Muscle layer of duodenum (tissue), 2 donors: ENCODE data around the gene LMF2.

Experiments
- H3K27ac ChIP-seq: one replicate; pipeline ENCODE4 v1.7.0; 2013; ENCODE audit warnings: mild to moderate bottlenecking, low read length
- H3K27me3 ChIP-seq: one replicate; pipeline ENCODE4 v1.7.0; 2013; ENCODE audit warnings: low read depth, mild to moderate bottlenecking, control low read depth, low read length
- H3K36me3 ChIP-seq, 2 donors: one replicate each; pipeline ENCODE4 v1.7.0; 2013; ENCODE audit warnings: low read length in 2 of 2, control low read depth in 1 of 2, mild to moderate bottlenecking in 1 of 2; ENCODE audit not compliant: insufficient read depth in 2 of 2, control insufficient read depth in 1 of 2
- H3K4me1 ChIP-seq, 2 donors: one replicate each; pipeline ENCODE4 v1.7.0; 2013; ENCODE audit warnings: low read length in 2 of 2, mild to moderate bottlenecking in 2 of 2, control low read depth in 1 of 2, moderate library complexity in 1 of 2; ENCODE audit not compliant: insufficient read depth in 2 of 2, control insufficient read depth in 1 of 2
- H3K4me3 ChIP-seq, 2 donors: one replicate each; pipeline ENCODE4 v1.7.0; 2013; ENCODE audit warnings: low read length in 2 of 2, low read depth in 1 of 2, mild to moderate bottlenecking in 1 of 2
- H3K9me3 ChIP-seq, 2 donors: one replicate each; pipeline ENCODE4 v1.7.0; 2013; ENCODE audit warnings: low read length in 2 of 2, control low read depth in 1 of 2, mild to moderate bottlenecking in 1 of 2; ENCODE audit not compliant: control insufficient read depth in 1 of 2
- donor health status: healthy.

The LMF2 gene

GRCh38 chr22:50497093-50497492, 10.4 kb downstream of the LMF2 start:
- Histone ChIP-seq H3K27ac (no peak overlapping the region), H3K36me3 (no peaks in the 10 kb centered on the region), H3K9me3 (no peaks in the 10 kb centered on the region), H3K4me1 (peaks cover 0 to 3% of the 10 kb centered on the region in 2 donors), H3K4me3 (no peak overlapping the region), H3K27me3 (no peaks in the 10 kb centered on the region)

GRCh38 chr22:50490531-50491308, 16.8 kb downstream of the LMF2 start:
- Histone ChIP-seq H3K4me1 (no peaks in the 10 kb centered on the region), H3K9me3 (no peaks in the 10 kb centered on the region), H3K36me3 (no peaks in the 10 kb centered on the region), H3K27ac (no peak overlapping the region), H3K4me3 (no peak overlapping the region), H3K27me3 (no peaks in the 10 kb centered on the region)

- no peaks in the 10 kb centered on the region for H3K27me3 ChIP-seq
- H3K4me3 ChIP-seq, result no peak overlapping the region
- H3K9me3 ChIP-seq, result no peaks in the 10 kb centered on the region
- H3K36me3 ChIP-seq, result no peaks in the 10 kb centered on the region
- H3K4me1 ChIP-seq, result no peaks in the 10 kb centered on the region
- H3K27ac ChIP-seq, result no peak overlapping the region
Observed at GRCh38 chr22:50489363-50490243, 17.9 kb downstream of the LMF2 start.

- H3K27me3 ChIP-seq, result no peaks in the 10 kb centered on the region
- H3K9me3 ChIP-seq, result no peaks in the 10 kb centered on the region
- H3K27ac ChIP-seq, result no peak overlapping the region
- no peak overlapping the region for H3K4me3 ChIP-seq
- no peaks in the 10 kb centered on the region for H3K4me1 ChIP-seq
- H3K36me3 ChIP-seq, result no peaks in the 10 kb centered on the region
Observed at GRCh38 chr22:50488886-50489285, 18.6 kb downstream of the LMF2 start.

- H3K4me1 ChIP-seq, result no peaks in the 10 kb centered on the region
- no peaks in the 10 kb centered on the region for H3K27me3 ChIP-seq
- no peak overlapping the region for H3K27ac ChIP-seq
- H3K9me3 ChIP-seq, result no peaks in the 10 kb centered on the region
- H3K36me3 ChIP-seq, result no peaks in the 10 kb centered on the region
- H3K4me3 ChIP-seq, result no peak overlapping the region
Observed at GRCh38 chr22:50488006-50488677, 19.4 kb downstream of the LMF2 start.

GRCh38 chr22:50487290-50488005, 20.1 kb downstream of the LMF2 start:
- no peak overlapping the region for H3K4me3 ChIP-seq
- H3K27ac ChIP-seq, result no peak overlapping the region
- H3K9me3 ChIP-seq, result no peaks in the 10 kb centered on the region
- H3K27me3 ChIP-seq, result no peaks in the 10 kb centered on the region
- no peaks in the 10 kb centered on the region for H3K36me3 ChIP-seq
- no peaks in the 10 kb centered on the region for H3K4me1 ChIP-seq

GRCh38 chr22:50486561-50487289, 20.8 kb downstream of the LMF2 start, which contains the start of gene MIOX:
MIOX (plus strand) TSS chr22:50486859; CDS start chr22:50486898, 39 bp downstream.
- Histone ChIP-seq H3K27me3 (peaks cover 5% of the 10 kb centered on the region), H3K27ac (no peak within 1 kb of the TSS), H3K36me3 (no peaks in the 10 kb centered on the region), H3K9me3 (no peaks in the 10 kb centered on the region), H3K4me3 (no peak within 1 kb of the TSS), H3K4me1 (peaks cover 0 to 5% of the 10 kb centered on the region in 2 donors)

GRCh38 chr22:50485221-50486131, 22.0 kb downstream of the LMF2 start:
- Histone ChIP-seq H3K4me1 (peaks cover 0 to 5% of the 10 kb centered on the region in 2 donors), H3K27ac (no peak overlapping the region), H3K9me3 (no peaks in the 10 kb centered on the region), H3K36me3 (no peaks in the 10 kb centered on the region), H3K27me3 (peaks cover 5% of the 10 kb centered on the region), H3K4me3 (no peak overlapping the region)

GRCh38 chr22:50483977-50484853, 23.3 kb downstream of the LMF2 start:
- Histone ChIP-seq H3K4me1 (peaks cover 0 to 5% of the 10 kb centered on the region in 2 donors), H3K27me3 (peaks cover 5% of the 10 kb centered on the region), H3K27ac (no peak overlapping the region), H3K9me3 (no peaks in the 10 kb centered on the region), H3K36me3 (no peaks in the 10 kb centered on the region), H3K4me3 (no peak overlapping the region)
